Liver (tissue), 9 donors: Measurements from ENCODE around the gene COL4A1. TPM values are rescaled to one million over a fixed set of nuclear protein-coding genes. Genes with fewer than 3 reads are reported as not detected.

ENCODE experiments used
- DNase-seq: peaks from one replicate; pipeline ENCODE4 v3.0.0-alpha.2; 2017; ENCODE audit warnings: low spot score
- H3K27ac ChIP-seq, 2 donors: one replicate each; pipeline ENCODE4 v1.7.0; 2013; ENCODE audit warnings: inconsistent platforms in 2 of 2, low read length in 2 of 2, control low read depth in 1 of 2, low read depth in 1 of 2, mild to moderate bottlenecking in 1 of 2
- H3K27me3 ChIP-seq, 4 donors: one replicate each; pipeline versions ENCODE4 v1.6.1 to v1.7.0; 2013; ENCODE audit warnings: low read length in 3 of 4, inconsistent platforms in 1 of 4, mild to moderate bottlenecking in 1 of 4, moderate library complexity in 1 of 4; ENCODE audit not compliant: control insufficient read depth in 4 of 4, insufficient read depth in 4 of 4
- H3K36me3 ChIP-seq, 4 donors: one replicate each; pipeline versions ENCODE4 v1.6.1 to v1.7.0; 2013; ENCODE audit warnings: low read length in 3 of 4, mild to moderate bottlenecking in 3 of 4, low read depth in 1 of 4, moderate library complexity in 1 of 4; ENCODE audit not compliant: control insufficient read depth in 4 of 4, insufficient read depth in 3 of 4
- H3K4me1 ChIP-seq, 4 donors: one replicate each; pipeline versions ENCODE4 v1.6.1 to v1.7.0; 2013; ENCODE audit warnings: low read length in 3 of 4, mild to moderate bottlenecking in 3 of 4, moderate library complexity in 1 of 4; ENCODE audit not compliant: control insufficient read depth in 4 of 4, insufficient read depth in 4 of 4
- H3K4me3 ChIP-seq, 3 donors: one replicate each; pipeline versions ENCODE4 v1.6.1 to v1.7.0; 2013; ENCODE audit warnings: low read length in 3 of 3, control low read depth in 1 of 3, low read depth in 1 of 3, mild to moderate bottlenecking in 1 of 3
- H3K9ac ChIP-seq, 2 donors: one replicate each; pipeline ENCODE4 v1.7.0; 2013; ENCODE audit warnings: low read length in 2 of 2, mild to moderate bottlenecking in 2 of 2, moderate library complexity in 2 of 2, control low read depth in 1 of 2, low read depth in 1 of 2
- H3K9me3 ChIP-seq, 4 donors: one replicate each; pipeline versions ENCODE4 v1.6.1 to v1.7.0; 2013; ENCODE audit warnings: low read length in 3 of 4; ENCODE audit not compliant: control insufficient read depth in 4 of 4
- ATF3 ChIP-seq: IDR thresholded peaks from 2 replicates; pipeline ENCODE4 v1.6.1; 2016; ENCODE audit warnings: antibody characterized with exemption
- CTCF ChIP-seq: fragments of 150-350 bp; IDR thresholded peaks from 2 replicates; pipeline ENCODE4 v1.5.1; 2017; ENCODE audit warnings: improper control_type of control experiment, low read depth, low read length; ENCODE audit not compliant: missing input control
- EGR1 ChIP-seq, 2 donors: IDR thresholded peaks; 2 replicates each; pipeline ENCODE4 v1.6.1; 2016 to 2018; ENCODE audit warnings: antibody characterized with exemption in 2 of 2, low read depth in 2 of 2
- FOXA1 ChIP-seq: IDR thresholded peaks from 2 replicates; pipeline ENCODE4 v1.6.1; 2016; ENCODE audit warnings: antibody characterized with exemption
- FOXA2 ChIP-seq: IDR thresholded peaks from 2 replicates; pipeline ENCODE4 v1.6.1; 2016; ENCODE audit warnings: antibody characterized with exemption
- HNF4A ChIP-seq, 2 donors: conservative IDR thresholded peaks; 2 replicates each; pipeline ENCODE4 v1.6.1; 2016; ENCODE audit warnings: antibody characterized with exemption in 2 of 2, mild to moderate bottlenecking in 2 of 2
- HNF4G ChIP-seq: IDR thresholded peaks from 2 replicates; pipeline ENCODE4 v1.6.1; 2016; ENCODE audit warnings: antibody characterized with exemption
- JUND ChIP-seq, 2 donors: IDR thresholded peaks; 2 replicates each; pipeline ENCODE4 v1.6.1; 2016; ENCODE audit warnings: antibody characterized with exemption in 2 of 2
- NR2F2 ChIP-seq: IDR thresholded peaks from 2 replicates; pipeline ENCODE4 v1.6.1; 2016; ENCODE audit warnings: antibody characterized with exemption
- RAD21 ChIP-seq, 2 donors: IDR thresholded peaks; 2 replicates each; pipeline ENCODE4 v1.6.1; 2016; ENCODE audit warnings: antibody characterized with exemption in 2 of 2, mild to moderate bottlenecking in 2 of 2
- REST ChIP-seq: IDR thresholded peaks from 2 replicates; pipeline ENCODE4 v1.6.1; 2016; ENCODE audit warnings: antibody characterized with exemption, mild to moderate bottlenecking
- RXRA ChIP-seq, 2 donors: IDR thresholded peaks; 2 replicates each; pipeline ENCODE4 v1.6.1; 2017 to 2018; ENCODE audit warnings: antibody characterized with exemption in 2 of 2, mild to moderate bottlenecking in 1 of 2
- SP1 ChIP-seq: IDR thresholded peaks from 2 replicates; pipeline ENCODE4 v1.6.1; 2018; ENCODE audit warnings: antibody characterized with exemption, mild to moderate bottlenecking
- TAF1 ChIP-seq: conservative IDR thresholded peaks from 2 replicates; pipeline ENCODE4 v1.6.1; 2016; ENCODE audit warnings: antibody characterized with exemption, mild to moderate bottlenecking
- YY1 ChIP-seq: IDR thresholded peaks from 2 replicates; pipeline ENCODE4 v1.6.1; 2016; ENCODE audit warnings: antibody characterized with exemption, mild to moderate bottlenecking
- ZBTB33 ChIP-seq: IDR thresholded peaks from 2 replicates; pipeline ENCODE4 v1.6.1; 2016; ENCODE audit warnings: antibody characterized with exemption
- WGBS: extraction: QIAGEN DNeasy Blood & Tissue Kit; methylation state at CpG from one replicate; pipeline ENCODE4 v1.1.7; 2013; 5-methylcytosine and 5-hydroxymethylcytosine counted together
- polyA plus RNA-seq, 2 donors: library from polyadenylated mRNA; stranded (reverse) in 1 of 2; unstranded in 1 of 2; fragments of 200-250 nt in 1 of 2; fragments of >200 nt in 1 of 2; fragmentation: Nextera tagmentation in 1 of 2; extraction: Ambion mirVana in 1 of 2; gene quantifications; one replicate each; pipeline versions ENCODE4 v1.2.1 to v1.2.3, GENCODE V29; 2013 to 2015
- total RNA-seq, 2 donors: library from RNA; depleted of rRNA; stranded (reverse); fragments of >200 nt; gene quantifications; one replicate each; pipeline ENCODE4 v1.2.3, GENCODE V29; 2014
- donor health status: healthy.
- donor health status: healthy.
- donor health status: healthy.
- donor health status: healthy.
- donor health status: healthy.

Gene COL4A1
- total and polyA plus RNA-seq, 4 donors, result 5.0 to 68.5 (median 37.9) TPM

GRCh38 chr13:110301606-110302553 is 5.1 kb downstream of the COL4A1 start:
- peak overlapping the region; percentile 20 to 25 for H3K27ac ChIP-seq
- TF ChIP-seq FOXA2 (no peak), HNF4A (conservative IDR thresholded peaks at IDR 0.05) (no peak), ATF3 (no peak), NR2F2 (no peak), YY1 (no peak), REST (no peak), TAF1 (no peak), ZBTB33 (no peak), RXRA (IDR thresholded peaks at IDR 0.05) (no peak), EGR1 (IDR thresholded peaks at IDR 0.05; ENCODE audit: low read depth in 2 of 2) (no peak), SP1 (no peak), JUND (IDR thresholded peaks at IDR 0.05) (no peak), HNF4G (no peak), CTCF (no peak), FOXA1 (no peak), RAD21 (IDR thresholded peaks at IDR 0.05) (no peak)
- no peaks in the 10 kb centered on the region for H3K36me3 ChIP-seq
- no peak overlapping the region for H3K4me3 ChIP-seq
- H3K4me1 ChIP-seq, result peaks cover 0 to 10% (median 4%) of the 10 kb centered on the region in 4 donors
- no peak for DNase-seq
- no peak overlapping the region for H3K9ac ChIP-seq
- peaks cover 3 to 14% (median 10%) of the 10 kb centered on the region in 4 donors for H3K27me3 ChIP-seq
- 66% methylated on average over 21 of the region's 21 CpGs for WGBS
- no peaks in the 10 kb centered on the region for H3K9me3 ChIP-seq
